AG08396 (cell line): ENCODE measurements around the gene RNFT2.

Experiments used
- DNase-seq: peaks from one replicate; pipeline ENCODE4 v3.0.0; 2012; ENCODE audit warnings: low spot score, mixed read lengths

The RNFT2 gene, protein sequence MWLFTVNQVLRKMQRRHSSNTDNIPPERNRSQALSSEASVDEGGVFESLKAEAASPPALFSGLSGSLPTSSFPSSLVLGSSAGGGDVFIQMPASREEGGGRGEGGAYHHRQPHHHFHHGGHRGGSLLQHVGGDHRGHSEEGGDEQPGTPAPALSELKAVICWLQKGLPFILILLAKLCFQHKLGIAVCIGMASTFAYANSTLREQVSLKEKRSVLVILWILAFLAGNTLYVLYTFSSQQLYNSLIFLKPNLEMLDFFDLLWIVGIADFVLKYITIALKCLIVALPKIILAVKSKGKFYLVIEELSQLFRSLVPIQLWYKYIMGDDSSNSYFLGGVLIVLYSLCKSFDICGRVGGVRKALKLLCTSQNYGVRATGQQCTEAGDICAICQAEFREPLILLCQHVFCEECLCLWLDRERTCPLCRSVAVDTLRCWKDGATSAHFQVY

DNA sequence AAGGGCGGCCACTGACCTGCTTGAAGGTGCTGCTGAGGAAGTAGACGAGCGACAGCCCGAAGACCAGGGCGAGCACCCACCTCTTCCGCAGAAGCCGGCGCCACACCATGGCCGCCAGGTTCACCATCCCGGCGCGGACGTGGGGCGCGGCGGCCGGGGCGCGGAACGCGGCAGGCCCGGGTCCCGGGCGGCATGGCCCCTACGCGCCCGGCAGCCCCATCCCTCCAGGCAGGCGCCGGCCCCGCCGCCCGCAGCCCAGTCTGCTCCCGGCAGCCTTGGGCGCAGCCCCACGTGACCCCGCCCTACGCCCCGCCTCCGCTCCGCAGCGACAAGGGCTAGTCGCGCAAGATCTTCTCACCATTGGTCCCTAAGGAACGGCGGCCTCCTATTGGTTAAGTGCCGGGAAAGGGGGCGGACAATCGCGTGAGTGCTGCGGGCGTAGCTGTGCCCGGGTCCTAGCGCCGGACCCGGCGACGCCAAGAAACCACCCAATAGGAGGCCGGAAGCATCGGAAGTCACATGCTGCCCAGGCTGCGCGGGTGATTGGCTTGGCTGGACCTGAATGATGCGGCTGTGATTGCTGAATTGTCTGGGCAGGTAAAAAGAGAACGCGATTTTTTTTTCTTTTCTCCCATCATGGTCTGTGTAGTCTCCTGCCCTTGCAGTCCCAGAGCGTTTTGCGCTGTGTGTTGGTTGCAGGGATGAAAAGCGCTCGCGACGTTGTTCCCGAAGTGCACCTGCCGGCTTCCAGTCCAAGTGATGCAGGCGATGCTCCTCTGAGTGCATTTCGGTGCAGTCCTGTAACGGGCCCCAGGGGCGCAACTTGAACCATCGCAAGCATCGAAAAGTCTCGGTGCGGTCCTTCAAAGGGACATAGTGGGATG lies at the start of gene RNFT2, which contains the start of gene SPRING1:
RNFT2 (plus strand) TSS at position 542 of the 884 bp plus-strand sequence. CDS start 2,183 bp downstream, outside the sequence.
SPRING1 (minus strand) TSS at position 296 of the 884 bp plus-strand sequence; CDS start at position 127, 169 bp downstream.
- peak; percentile 100 for DNase-seq

DNA sequence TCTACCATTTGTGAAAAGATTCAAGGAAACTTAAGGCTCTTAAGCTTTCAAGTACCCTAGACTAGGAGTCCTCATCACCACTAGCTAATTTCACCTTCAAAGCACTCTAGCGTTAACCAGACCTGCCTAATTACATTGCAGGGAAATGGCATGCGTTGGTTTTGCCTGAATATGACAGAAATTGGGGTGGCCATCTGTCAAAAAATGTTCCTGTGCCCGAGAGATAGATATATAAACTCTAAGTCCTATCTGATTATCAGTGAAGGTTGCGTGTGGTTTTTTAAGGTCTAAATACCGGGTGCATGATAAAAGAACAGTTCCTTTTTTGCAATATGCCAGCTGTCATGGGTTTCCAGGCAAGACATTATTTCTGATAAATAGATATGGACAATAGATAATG lies 48.6 kb upstream of the RNFT2 start:
- DNase-seq: no peak

DNA sequence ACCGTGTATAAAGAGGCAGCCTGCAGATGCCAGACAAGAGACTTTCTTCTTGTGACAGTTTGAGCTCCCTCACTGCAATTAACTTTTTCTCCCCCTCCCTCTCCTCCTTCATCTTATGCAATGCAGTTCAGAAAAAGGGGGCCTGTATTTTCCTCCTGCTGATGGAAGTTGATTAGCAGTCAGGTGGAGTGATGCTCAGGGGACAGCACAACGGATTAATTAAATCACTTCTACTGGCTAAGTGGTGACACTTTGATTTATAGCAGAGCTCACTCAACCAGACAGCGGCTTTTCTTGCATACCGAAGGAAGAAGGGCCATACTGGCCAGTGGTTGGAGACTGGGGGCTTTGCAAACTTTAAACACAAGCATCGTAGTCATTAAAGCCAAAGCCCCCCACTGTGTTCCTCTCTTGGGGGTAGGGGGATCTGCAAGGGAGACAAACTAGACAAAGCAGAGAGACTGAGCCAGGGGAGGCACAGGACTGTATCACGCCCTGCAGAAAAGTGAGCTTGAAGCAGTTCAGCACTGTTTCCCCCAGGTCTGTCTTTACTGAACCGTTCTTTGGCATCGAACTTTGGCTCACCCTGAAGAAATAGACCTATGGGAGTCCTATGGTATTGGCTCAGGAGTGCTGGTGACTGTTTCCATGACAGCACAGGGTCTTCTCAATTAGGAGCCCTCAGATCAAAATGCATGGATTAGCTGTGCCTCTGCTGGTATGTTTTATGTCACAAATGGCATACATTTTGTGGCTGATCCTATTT lies 48.0 kb upstream of the RNFT2 start:
- no peak for DNase-seq

- no peak for DNase-seq
These were observed 46.9 kb upstream of the RNFT2 start for GRCh38 chr12:116691205-116691604.

DNA sequence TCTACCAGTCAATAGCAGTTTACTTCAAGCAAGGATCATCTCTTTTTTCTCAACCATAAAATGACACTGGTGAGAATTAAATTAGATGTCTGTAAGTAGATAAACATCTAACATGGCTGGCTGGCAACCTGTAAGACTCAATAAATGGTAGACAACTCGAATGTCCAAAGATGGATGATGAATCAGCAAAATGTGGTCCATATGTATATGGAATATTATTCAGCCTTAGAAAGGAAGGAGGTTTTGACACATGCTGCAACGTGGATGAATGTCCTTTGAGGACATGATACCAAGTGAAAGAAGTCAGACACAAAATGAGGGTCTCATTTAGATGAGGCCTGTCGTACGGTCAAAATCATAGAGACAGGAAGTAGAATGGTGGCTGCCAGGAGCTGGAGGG lies 46.5 kb upstream of the RNFT2 start:
- no peak for DNase-seq

DNA sequence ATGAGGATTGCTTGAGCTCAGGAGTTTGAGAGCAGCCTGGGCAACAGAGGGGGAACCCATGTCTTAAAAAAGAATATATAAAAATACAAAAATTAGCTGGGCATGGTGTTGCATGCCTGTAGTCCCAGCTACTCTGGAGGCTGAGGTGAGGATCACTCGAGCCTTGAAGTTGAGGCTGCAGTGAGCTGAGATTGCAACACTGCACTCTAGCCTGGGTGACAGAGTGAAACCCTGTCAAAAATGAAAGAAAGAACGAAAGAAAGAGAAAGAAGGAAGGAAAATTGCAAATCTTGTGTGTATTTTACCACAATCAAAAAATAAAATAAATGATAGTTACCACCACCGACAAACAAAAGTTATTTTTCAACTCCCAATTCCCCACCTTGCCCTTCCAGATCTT lies 45.5 kb upstream of the RNFT2 start:
- no peak for DNase-seq

DNA sequence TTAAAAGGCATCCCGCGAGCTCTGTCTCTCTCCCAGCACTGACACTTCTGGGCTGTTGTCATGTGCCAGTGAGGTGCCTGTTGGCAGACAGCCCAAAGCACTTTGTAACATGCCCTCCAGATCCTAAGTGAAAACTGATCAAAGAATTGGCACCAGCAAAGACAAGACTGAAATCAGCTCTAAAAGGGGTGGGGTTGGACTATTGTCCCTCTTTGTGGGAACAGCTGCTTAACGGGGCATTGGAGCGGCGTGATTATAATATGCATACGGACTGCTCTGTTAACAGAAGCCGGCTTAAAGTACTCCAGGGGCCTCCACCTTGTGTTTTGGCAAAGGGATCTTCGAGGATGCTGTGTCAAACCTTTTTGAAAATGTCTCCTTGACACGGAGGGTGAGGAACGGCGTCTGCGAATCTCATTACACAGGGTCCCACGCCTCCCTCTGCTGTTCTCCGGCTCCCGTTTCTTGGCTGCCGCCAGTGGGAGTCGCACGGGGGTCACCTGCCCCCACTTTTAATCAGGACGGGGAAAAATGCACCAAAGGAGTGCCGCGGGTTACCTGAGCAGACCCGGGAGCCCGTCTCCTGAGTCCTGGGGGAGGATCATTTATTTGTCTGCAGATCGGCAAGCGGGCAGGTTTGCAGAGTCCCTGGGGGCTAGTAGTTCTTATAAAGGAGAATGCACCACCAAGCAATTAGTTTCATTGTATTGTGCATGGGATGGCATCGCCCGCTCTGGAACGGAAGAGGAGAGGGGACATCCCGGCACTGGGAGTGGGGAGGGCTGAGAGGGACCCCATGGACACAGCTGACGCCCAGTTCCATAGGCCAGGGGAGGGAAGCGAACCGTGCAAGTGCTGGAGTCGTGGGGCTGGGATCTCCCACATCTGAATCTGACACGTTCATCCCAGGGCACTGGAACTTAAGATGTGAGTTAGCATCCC lies 44.6 kb upstream of the RNFT2 start:
- DNase-seq: no peak

DNA sequence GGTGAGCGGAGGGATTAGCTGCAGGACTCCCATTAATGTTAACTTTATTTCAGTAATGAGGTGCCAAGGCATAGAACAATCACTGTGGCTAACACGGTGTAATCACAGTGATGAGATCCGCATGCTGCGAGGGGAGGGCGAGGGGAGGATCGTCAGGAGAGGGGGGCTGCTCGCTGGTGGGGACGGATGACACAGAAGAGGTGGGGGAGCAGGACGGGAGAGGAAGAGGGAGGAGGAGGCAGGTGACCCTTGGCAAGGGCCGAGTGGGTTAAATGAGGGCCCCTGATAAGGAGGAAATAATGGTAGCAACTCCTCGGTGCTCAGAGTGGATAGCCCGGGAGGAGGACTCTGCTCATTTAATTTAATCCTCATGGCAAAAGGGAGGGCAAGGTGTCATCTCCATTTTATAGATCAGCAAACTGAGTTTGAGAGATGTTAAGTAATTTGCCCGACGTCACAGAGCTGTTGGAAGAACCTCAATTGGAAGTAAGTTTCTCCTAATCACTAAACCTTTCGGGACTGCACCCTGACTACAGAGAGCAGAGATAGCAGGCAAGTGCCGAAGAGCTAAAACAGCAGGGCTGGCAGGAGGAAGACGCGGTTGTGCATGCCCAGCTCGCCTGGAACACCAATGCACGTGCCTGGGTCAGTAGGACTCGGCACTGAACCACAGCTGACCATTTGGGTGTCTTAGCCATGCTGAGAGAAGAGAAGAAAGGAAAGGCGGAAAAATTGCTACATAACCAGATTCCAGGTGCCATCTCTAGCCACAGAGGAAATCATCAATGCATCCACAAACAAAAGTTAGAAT lies 43.3 kb upstream of the RNFT2 start:
- DNase-seq: no peak

DNA sequence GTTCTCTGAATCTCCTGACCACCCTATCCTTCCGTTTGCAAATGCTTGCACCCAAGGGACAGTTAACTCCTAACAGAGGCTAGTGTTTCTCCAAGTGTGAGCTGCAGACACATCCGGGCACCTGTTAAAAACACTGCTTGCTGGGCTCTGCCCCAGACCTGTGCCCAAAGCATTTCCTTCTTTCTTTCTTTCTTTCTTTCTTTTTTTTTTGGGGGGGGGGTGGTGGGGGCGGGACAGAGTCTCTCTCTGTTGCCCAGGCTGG lies 42.7 kb upstream of the RNFT2 start:
- no peak for DNase-seq

GRCh38 chr12:116697305-116697704 lies 40.8 kb upstream of the RNFT2 start:
- no peak for DNase-seq

GRCh38 chr12:116697716-116698115 lies 40.4 kb upstream of the RNFT2 start:
- no peak for DNase-seq

- DNase-seq: no peak
These were observed 40.0 kb upstream of the RNFT2 start for GRCh38 chr12:116698116-116698515.

- DNase-seq: no peak
These were observed 39.5 kb upstream of the RNFT2 start for GRCh38 chr12:116698554-116699075.

DNA sequence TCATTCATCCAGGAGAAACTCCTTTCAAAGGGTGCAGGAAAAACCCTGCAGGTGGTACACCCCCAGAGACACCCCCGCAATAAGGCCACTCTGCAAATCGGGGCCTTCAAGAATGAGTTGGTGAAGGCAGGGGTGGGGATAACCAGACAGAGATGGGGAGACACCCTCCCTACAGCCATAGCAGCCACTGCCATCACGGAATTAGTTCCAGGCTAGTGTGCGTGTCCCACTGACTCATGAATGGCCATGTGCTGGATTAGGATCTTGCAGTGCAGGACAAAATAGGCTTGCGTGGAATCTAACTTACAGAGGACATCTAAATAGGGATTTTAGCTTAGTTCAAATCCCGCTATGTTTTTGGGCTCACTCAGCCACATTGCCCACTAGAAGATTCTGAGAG lies 38.0 kb upstream of the RNFT2 start:
- DNase-seq: no peak

DNA sequence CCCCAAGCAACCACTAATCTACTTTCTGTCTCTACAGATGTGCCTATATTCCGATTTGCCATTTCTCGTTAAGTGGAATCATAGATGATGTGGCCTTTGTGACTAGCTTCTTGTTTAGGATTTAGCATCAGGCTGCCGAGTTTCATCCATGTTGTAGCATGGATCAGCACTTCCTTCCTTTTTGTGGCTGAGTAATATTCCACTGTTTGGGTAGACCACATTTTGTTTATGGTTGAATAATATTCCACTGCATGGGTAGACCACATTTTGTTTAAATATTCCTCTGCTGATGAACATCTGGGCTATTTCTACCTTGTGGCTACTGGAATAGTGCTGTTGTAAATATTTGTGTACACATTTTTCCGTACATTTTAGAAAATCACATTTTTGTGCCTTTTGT lies 36.7 kb upstream of the RNFT2 start:
- no peak for DNase-seq

DNA sequence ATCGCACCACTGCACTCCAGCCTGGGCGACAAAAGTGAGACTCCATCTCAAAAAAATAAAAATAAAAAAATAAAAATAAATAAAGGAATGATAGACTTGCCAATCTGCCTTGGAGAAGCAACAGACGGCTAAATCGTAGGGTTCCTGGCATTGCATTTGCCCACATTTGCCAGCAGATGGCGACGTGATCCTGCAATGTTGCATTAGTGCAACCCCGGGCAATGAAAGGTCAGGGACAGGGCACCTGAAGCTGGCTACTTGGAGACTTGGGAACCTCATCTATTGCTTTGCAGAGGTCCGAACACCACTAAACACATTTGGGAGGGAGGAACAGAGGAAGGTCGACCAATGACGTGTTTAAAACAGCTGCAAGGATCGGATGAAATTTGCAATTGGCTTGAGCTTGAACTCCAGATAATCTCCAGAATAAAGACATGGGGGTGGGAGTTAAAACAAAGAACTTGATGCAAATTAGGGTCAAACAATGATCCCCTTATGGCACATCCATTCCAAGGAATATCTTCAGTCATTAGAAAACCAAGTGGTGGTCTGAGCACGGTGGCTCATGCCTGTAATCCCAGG lies 34.8 kb upstream of the RNFT2 start:
- DNase-seq: peak; percentile 78

GRCh38 chr12:116707751-116708150 lies 30.4 kb upstream of the RNFT2 start:
- no peak for DNase-seq

GRCh38 chr12:116708826-116709756 lies 29.0 kb upstream of the RNFT2 start:
- DNase-seq: peak; percentile 53

DNA sequence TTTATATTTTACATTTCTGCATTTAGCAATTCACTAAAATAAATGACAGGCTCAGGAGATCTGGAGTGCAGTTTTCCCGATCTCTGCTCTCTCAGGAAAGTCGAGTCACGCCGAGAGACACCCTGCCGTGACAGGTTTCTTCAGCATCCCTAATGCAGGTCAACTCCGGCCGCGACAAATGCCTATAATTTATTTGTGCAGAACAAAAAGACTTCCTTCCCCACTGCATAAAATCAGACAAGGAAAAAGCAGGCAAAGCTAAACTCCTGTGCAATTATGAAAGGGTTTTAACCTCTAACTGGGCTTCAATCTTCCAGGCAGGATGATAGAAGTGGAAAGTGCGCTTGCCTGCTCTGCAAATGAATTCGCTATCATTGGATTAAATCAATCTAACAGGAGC lies 28.3 kb upstream of the RNFT2 start:
- no peak for DNase-seq
